Measurements from ENCODE around the gene BCL11B. TPM values are rescaled to one million over a fixed set of nuclear protein-coding genes. Genes with fewer than 3 reads are reported as not detected.

BCL11B gene
- total RNA-seq, 1 experiment from 2014 or later: 0.05 TPM

DNA sequence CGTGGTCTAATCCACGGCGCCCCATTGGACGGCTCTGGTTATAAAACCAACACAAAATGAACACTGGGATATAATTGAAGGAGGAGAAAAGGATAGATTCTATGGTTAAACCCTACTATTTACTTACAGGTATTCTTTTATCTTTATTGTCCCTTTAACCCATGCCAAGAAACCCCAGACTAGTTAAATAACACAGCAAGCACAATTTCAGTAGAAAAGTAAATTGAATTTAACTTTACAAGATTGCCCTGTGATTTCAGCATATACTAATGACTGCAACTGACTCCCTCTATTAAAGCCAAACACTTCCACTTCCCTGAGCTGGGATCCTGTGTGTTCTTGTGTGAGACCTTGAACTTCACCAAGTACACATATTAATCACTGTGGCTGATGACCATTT is 45.3 kb downstream of the BCL11B start:
- Mint-ChIP-seq H3K36me3 (ENCODE audit: insufficient read depth, unreplicated experiment) (no peaks in the 10 kb centered on the region), H3K9me3 (ENCODE audit: unreplicated experiment) (no peaks in the 10 kb centered on the region), H3K27me3 (ENCODE audit: insufficient read depth, unreplicated experiment) (peaks cover 8% of the 10 kb centered on the region), H3K4me1 (ENCODE audit: low read depth, unreplicated experiment) (no peaks in the 10 kb centered on the region), H3K4me3 (ENCODE audit: unreplicated experiment) (no peak overlapping the region), H3K27ac (ENCODE audit: unreplicated experiment) (no peak overlapping the region)
- Histone ChIP-seq H3K4me3 (ENCODE audit: low read depth, low read length) (no peak overlapping the region), H3K9me3 (no peaks in the 10 kb centered on the region), H3K36me3 (ENCODE audit: control insufficient read depth, insufficient read depth, low read length) (no peaks in the 10 kb centered on the region), H3K4me1 (no peaks in the 10 kb centered on the region), H3K27me3 (replicated peaks; ENCODE audit: control insufficient read depth, insufficient read depth, low read length) (no peaks in the 10 kb centered on the region)
- intact Hi-C loops (cut with micrococcal nuclease; ENCODE audit: unreplicated experiment): no loop called here
- DNase-seq: no peak
- TF ChIP-seq, protein P1, sequence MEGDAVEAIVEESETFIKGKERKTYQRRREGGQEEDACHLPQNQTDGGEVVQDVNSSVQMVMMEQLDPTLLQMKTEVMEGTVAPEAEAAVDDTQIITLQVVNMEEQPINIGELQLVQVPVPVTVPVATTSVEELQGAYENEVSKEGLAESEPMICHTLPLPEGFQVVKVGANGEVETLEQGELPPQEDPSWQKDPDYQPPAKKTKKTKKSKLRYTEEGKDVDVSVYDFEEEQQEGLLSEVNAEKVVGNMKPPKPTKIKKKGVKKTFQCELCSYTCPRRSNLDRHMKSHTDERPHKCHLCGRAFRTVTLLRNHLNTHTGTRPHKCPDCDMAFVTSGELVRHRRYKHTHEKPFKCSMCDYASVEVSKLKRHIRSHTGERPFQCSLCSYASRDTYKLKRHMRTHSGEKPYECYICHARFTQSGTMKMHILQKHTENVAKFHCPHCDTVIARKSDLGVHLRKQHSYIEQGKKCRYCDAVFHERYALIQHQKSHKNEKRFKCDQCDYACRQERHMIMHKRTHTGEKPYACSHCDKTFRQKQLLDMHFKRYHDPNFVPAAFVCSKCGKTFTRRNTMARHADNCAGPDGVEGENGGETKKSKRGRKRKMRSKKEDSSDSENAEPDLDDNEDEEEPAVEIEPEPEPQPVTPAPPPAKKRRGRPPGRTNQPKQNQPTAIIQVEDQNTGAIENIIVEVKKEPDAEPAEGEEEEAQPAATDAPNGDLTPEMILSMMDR (IDR thresholded peaks at IDR 0.05; ENCODE audit: insufficient read depth in 1 of 2, low read depth in 1 of 2, low read length in 1 of 2, severe bottlenecking in 1 of 2, unreplicated experiment in 1 of 2): no peak
- no TSS peak for BruUV-seq (replicated peaks)
- ChIA-PET POLR2A (no interaction called here), CTCF (no interaction called here)

DNA sequence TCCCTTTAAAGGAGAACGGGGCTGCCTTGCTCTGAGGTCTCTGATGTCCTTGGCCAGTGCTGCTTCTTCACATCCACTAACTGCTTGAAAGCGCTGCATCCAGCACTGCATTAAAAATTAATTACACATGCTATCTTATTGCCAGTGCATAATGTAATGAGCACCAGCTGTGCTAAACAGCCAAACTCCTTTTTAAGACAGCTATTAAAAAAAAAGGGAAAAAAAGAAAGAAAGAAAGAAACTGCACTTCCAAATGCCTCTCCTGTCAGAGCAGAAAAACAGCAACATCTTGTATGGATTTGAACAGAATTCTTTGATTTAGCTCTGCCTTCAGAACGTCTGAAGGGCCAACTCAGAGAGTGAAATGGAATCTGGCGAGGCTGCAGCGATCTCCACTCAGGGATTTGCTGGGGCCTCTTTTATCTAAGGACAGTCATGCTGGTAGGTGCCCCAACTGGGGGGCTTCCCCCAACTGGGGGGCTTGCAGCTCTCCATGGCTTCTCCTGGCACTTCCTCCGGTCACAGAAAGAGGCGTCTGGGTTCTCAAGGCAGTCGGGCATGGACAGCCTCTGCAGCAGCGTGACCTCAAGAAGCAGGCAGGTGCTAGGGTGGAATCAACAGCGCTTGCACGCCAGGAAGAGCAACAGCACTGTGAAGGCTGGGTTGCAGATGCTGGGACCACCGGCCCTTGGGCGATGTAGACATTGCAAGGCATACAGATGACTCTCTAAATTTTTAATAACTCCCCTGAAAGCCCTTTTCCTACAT is 46.4 kb downstream of the BCL11B start:
- H3K4me3 Mint-ChIP-seq (ENCODE audit: unreplicated experiment): no peak overlapping the region
- no peak overlapping the region for H3K27ac Mint-ChIP-seq (ENCODE audit: unreplicated experiment)
- no peak for DNase-seq
- Histone ChIP-seq H3K4me1 (no peaks in the 10 kb centered on the region), H3K4me3 (ENCODE audit: low read depth, low read length) (no peak overlapping the region), H3K27me3 (replicated peaks; ENCODE audit: control insufficient read depth, insufficient read depth, low read length) (no peaks in the 10 kb centered on the region), H3K36me3 (ENCODE audit: control insufficient read depth, insufficient read depth, low read length) (no peaks in the 10 kb centered on the region), H3K9me3 (no peaks in the 10 kb centered on the region)
- H3K36me3 Mint-ChIP-seq (ENCODE audit: insufficient read depth, unreplicated experiment): no peaks in the 10 kb centered on the region
- TF ChIP-seq, protein P1 (IDR thresholded peaks at IDR 0.05; ENCODE audit: insufficient read depth in 1 of 2, low read depth in 1 of 2, low read length in 1 of 2, severe bottlenecking in 1 of 2, unreplicated experiment in 1 of 2): no peak
- H3K27me3 Mint-ChIP-seq (ENCODE audit: insufficient read depth, unreplicated experiment): peaks cover 8% of the 10 kb centered on the region
- intact Hi-C loops (cut with micrococcal nuclease; ENCODE audit: unreplicated experiment): no loop called here
- ChIA-PET CTCF (no interaction called here), POLR2A (no interaction called here)
- no peaks in the 10 kb centered on the region for H3K9me3 Mint-ChIP-seq (ENCODE audit: unreplicated experiment)
- BruUV-seq (replicated peaks): no TSS peak
- H3K4me1 Mint-ChIP-seq (ENCODE audit: low read depth, unreplicated experiment): no peaks in the 10 kb centered on the region

DNA sequence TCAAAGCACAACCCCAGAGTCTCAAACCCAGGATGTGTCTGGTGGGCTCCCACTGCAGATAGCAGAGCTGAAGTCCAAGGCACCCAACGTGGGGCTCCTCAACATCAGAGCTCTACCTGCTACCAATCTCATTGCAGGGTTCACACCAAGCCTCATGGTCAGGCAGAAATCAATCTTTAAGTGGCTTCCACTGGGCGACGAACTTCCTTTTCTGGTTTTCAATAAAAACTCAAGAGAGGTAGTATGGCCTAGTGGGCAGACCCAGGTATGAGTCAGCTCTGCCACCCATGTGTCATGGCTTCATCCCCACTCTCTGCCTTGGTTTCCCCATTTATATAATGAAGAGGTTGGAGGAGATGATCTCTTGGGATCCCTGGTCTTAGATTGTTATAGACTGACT is 47.0 kb downstream of the BCL11B start:
- no peaks in the 10 kb centered on the region for H3K36me3 ChIP-seq (ENCODE audit: control insufficient read depth, insufficient read depth, low read length)
- BruUV-seq (replicated peaks): no TSS peak
- no peaks in the 10 kb centered on the region for H3K4me1 ChIP-seq
- H3K9me3 ChIP-seq: no peaks in the 10 kb centered on the region
- H3K4me3 Mint-ChIP-seq (ENCODE audit: unreplicated experiment): no peak overlapping the region
- no peak overlapping the region for H3K4me3 ChIP-seq (ENCODE audit: low read depth, low read length)
- H3K36me3 Mint-ChIP-seq (ENCODE audit: insufficient read depth, unreplicated experiment): no peaks in the 10 kb centered on the region
- ChIA-PET POLR2A (no interaction called here), CTCF (no interaction called here)
- TF ChIP-seq, protein P1 (IDR thresholded peaks at IDR 0.05; ENCODE audit: insufficient read depth in 1 of 2, low read depth in 1 of 2, low read length in 1 of 2, severe bottlenecking in 1 of 2, unreplicated experiment in 1 of 2): no peak
- H3K9me3 Mint-ChIP-seq (ENCODE audit: unreplicated experiment): no peaks in the 10 kb centered on the region
- H3K27ac Mint-ChIP-seq (ENCODE audit: unreplicated experiment): no peak overlapping the region
- H3K27me3 ChIP-seq (replicated peaks; ENCODE audit: control insufficient read depth, insufficient read depth, low read length): no peaks in the 10 kb centered on the region
- no peak for DNase-seq
- H3K4me1 Mint-ChIP-seq (ENCODE audit: low read depth, unreplicated experiment): no peaks in the 10 kb centered on the region
- intact Hi-C loops (cut with micrococcal nuclease; ENCODE audit: unreplicated experiment): no loop called here
- H3K27me3 Mint-ChIP-seq (ENCODE audit: insufficient read depth, unreplicated experiment): peaks cover 8% of the 10 kb centered on the region
